ENCODE measurements around the gene AJUBA.

GRCh38 chr14:22994762-22995275, 12.5 kb upstream of the AJUBA start:
- TF ChIP-seq POLR2AphosphoS5 (IDR thresholded peaks at IDR 0.05; ENCODE audit: low read depth, low read length), result no peak
- no peak for TF ChIP-seq POLR2A (IDR thresholded peaks at IDR 0.05; ENCODE audit: low read depth, low read length)
